HL-60 (cell line): ENCODE measurements around the gene BRIP1.

ENCODE experiments used
- TF ChIP-seq, protein P1 (sequence below): IDR thresholded peaks from one replicate; pipeline ENCODE4 v1.5.1; 2011; ENCODE audit warnings: low read length, control low read depth, inconsistent platforms; ENCODE audit not compliant: insufficient read depth
- TF ChIP-seq, protein P2 (sequence below): IDR thresholded peaks from 2 replicates; pipeline ENCODE4 v1.6.1; 2012; ENCODE audit warnings: low read depth; ENCODE audit not compliant: insufficient replicate concordance

- TF ChIP-seq, protein P1, sequence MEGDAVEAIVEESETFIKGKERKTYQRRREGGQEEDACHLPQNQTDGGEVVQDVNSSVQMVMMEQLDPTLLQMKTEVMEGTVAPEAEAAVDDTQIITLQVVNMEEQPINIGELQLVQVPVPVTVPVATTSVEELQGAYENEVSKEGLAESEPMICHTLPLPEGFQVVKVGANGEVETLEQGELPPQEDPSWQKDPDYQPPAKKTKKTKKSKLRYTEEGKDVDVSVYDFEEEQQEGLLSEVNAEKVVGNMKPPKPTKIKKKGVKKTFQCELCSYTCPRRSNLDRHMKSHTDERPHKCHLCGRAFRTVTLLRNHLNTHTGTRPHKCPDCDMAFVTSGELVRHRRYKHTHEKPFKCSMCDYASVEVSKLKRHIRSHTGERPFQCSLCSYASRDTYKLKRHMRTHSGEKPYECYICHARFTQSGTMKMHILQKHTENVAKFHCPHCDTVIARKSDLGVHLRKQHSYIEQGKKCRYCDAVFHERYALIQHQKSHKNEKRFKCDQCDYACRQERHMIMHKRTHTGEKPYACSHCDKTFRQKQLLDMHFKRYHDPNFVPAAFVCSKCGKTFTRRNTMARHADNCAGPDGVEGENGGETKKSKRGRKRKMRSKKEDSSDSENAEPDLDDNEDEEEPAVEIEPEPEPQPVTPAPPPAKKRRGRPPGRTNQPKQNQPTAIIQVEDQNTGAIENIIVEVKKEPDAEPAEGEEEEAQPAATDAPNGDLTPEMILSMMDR: no peak
- TF ChIP-seq, protein P2, sequence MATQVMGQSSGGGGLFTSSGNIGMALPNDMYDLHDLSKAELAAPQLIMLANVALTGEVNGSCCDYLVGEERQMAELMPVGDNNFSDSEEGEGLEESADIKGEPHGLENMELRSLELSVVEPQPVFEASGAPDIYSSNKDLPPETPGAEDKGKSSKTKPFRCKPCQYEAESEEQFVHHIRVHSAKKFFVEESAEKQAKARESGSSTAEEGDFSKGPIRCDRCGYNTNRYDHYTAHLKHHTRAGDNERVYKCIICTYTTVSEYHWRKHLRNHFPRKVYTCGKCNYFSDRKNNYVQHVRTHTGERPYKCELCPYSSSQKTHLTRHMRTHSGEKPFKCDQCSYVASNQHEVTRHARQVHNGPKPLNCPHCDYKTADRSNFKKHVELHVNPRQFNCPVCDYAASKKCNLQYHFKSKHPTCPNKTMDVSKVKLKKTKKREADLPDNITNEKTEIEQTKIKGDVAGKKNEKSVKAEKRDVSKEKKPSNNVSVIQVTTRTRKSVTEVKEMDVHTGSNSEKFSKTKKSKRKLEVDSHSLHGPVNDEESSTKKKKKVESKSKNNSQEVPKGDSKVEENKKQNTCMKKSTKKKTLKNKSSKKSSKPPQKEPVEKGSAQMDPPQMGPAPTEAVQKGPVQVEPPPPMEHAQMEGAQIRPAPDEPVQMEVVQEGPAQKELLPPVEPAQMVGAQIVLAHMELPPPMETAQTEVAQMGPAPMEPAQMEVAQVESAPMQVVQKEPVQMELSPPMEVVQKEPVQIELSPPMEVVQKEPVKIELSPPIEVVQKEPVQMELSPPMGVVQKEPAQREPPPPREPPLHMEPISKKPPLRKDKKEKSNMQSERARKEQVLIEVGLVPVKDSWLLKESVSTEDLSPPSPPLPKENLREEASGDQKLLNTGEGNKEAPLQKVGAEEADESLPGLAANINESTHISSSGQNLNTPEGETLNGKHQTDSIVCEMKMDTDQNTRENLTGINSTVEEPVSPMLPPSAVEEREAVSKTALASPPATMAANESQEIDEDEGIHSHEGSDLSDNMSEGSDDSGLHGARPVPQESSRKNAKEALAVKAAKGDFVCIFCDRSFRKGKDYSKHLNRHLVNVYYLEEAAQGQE: no peak
These were observed 182.4 kb downstream of the BRIP1 start for GRCh38 chr17:61680921-61681320.
